Peyer's patch (tissue), 4 donors: Measurements from ENCODE around the gene SOX6. TPM values are rescaled to one million over a fixed set of nuclear protein-coding genes. Genes with fewer than 3 reads are reported as not detected.

ENCODE experiments used
- DNase-seq, 3 donors: peaks; one replicate each; pipeline ENCODE4 v3.0.0-alpha.2; 2017 to 2019
- H3K27ac ChIP-seq, 4 donors: fragments of 200-600 bp; sonication (generic); one replicate each; pipeline ENCODE4 v1.5.1; 2016 to 2019
- H3K27me3 ChIP-seq, 2 donors: fragments of 200-600 bp; sonication (generic); one replicate each; pipeline ENCODE4 v1.5.1; 2019
- H3K36me3 ChIP-seq, 3 donors: fragments of 200-600 bp; sonication (generic); one replicate each; pipeline ENCODE4 v1.5.1; 2016 to 2019
- H3K4me1 ChIP-seq, 4 donors: fragments of 200-600 bp; sonication (generic); one replicate each; pipeline ENCODE4 v1.5.1; 2016 to 2019
- H3K4me3 ChIP-seq, 4 donors: fragments of 200-600 bp; sonication (generic); 1 replicate in 3 of 4; 2 replicates in 1 of 4; pipeline ENCODE4 v1.5.1; 2016 to 2019; ENCODE audit warnings: mild to moderate bottlenecking in 1 of 4
- H3K9me3 ChIP-seq, 4 donors: fragments of 200-600 bp; sonication (generic); one replicate each; pipeline ENCODE4 v1.5.1; 2016 to 2019; ENCODE audit warnings: mild to moderate bottlenecking in 1 of 4
- CTCF ChIP-seq, 6 experiments: fragments of 450-650 bp in 4 of 6; fragments of 200-600 bp in 2 of 6; sonication (generic) in 1 of 6; IDR thresholded peaks; one replicate each; pipeline ENCODE4 v1.5.1; 2017 to 2019; ENCODE audit warnings: antibody characterized with exemption in 6 of 6, mild to moderate bottlenecking in 3 of 6, moderate library complexity in 1 of 6
- POLR2A ChIP-seq, 2 donors: fragments of 450-650 bp; IDR thresholded peaks; one replicate each; pipeline ENCODE4 v1.5.1; 2017; ENCODE audit warnings: antibody characterized with exemption in 2 of 2, mild to moderate bottlenecking in 2 of 2, moderate library complexity in 2 of 2
- total RNA-seq, 4 donors: library from RNA; depleted of rRNA; stranded (reverse); fragments of >200 nt; gene quantifications; one replicate each; pipeline ENCODE4 v1.1.0, GENCODE V29; 2016

Gene SOX6
- total RNA-seq, 4 donors from 2014 or later, result 144 to 205 (median 161) TPM

DNA sequence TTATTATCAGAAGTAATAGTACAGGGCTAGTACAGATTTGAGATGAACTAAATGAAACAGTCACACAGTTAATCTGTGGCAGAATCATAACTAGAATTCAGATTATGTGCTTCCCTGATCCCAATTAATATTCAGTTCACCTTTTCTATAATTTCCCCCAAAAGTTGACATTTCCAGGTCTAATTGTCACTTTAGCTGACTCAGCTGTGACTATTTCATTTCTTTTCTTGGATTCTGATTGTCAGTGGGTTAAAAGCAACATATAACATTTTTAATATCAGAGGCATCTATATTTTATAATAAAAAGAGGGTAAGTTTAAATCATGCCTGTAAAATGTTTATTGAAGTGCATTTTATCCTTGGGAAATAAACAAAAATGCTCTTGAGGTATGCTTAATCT is 28.8 kb upstream of the SOX6 start:
- Histone ChIP-seq H3K9me3 (no peaks in the 10 kb centered on the region), H3K27ac (no peak overlapping the region), H3K36me3 (no peaks in the 10 kb centered on the region), H3K27me3 (no peaks in the 10 kb centered on the region), H3K4me1 (no peaks in the 10 kb centered on the region), H3K4me3 (no peak overlapping the region)
- no peak for TF ChIP-seq CTCF (IDR thresholded peaks at IDR 0.05)
- TF ChIP-seq POLR2A (IDR thresholded peaks at IDR 0.05), result no peak
- DNase-seq, result no peak

- Histone ChIP-seq H3K4me1 (no peaks in the 10 kb centered on the region), H3K27me3 (no peaks in the 10 kb centered on the region), H3K36me3 (no peaks in the 10 kb centered on the region), H3K4me3 (no peak overlapping the region), H3K27ac (no peak overlapping the region), H3K9me3 (no peaks in the 10 kb centered on the region)
- TF ChIP-seq CTCF (IDR thresholded peaks at IDR 0.05) (no peak), POLR2A (IDR thresholded peaks at IDR 0.05) (no peak)
- no peak for DNase-seq
These were observed 26.5 kb upstream of the SOX6 start for GRCh38 chr11:16382638-16383380.

DNA sequence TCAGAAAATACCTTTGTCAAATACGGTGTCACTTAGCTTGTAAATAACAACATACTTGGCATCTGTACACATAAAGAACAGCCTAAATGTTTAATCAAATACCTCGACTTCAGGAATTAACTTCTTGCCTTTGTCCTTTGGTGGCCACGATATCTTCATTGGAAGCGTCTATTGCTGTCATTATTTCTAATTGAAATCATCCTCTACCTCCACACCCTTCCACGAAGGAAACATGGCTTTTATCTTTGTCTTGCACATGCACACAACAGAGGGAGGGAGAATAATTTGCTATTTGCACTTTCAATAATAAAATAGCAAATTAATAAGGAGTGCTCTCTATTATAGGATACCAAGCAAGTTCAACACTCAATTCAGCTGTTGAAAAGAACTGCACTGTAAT is 25.8 kb upstream of the SOX6 start:
- H3K4me3 ChIP-seq, result no peak overlapping the region
- TF ChIP-seq POLR2A (IDR thresholded peaks at IDR 0.05), result no peak
- TF ChIP-seq CTCF (IDR thresholded peaks at IDR 0.05), result no peak
- no peak for DNase-seq
- H3K9me3 ChIP-seq, result no peaks in the 10 kb centered on the region
- no peak overlapping the region for H3K27ac ChIP-seq
- no peaks in the 10 kb centered on the region for H3K4me1 ChIP-seq
- no peaks in the 10 kb centered on the region for H3K27me3 ChIP-seq
- no peaks in the 10 kb centered on the region for H3K36me3 ChIP-seq

GRCh38 chr11:16380941-16381568 is 24.7 kb upstream of the SOX6 start:
- H3K9me3 ChIP-seq, result no peaks in the 10 kb centered on the region
- TF ChIP-seq CTCF (IDR thresholded peaks at IDR 0.05) (no peak), POLR2A (IDR thresholded peaks at IDR 0.05) (no peak)
- H3K36me3 ChIP-seq, result no peaks in the 10 kb centered on the region
- H3K27me3 ChIP-seq, result no peaks in the 10 kb centered on the region
- no peak for DNase-seq
- no peak overlapping the region for H3K27ac ChIP-seq
- H3K4me3 ChIP-seq, result no peak overlapping the region
- no peaks in the 10 kb centered on the region for H3K4me1 ChIP-seq

GRCh38 chr11:16378906-16379305 is 22.6 kb upstream of the SOX6 start:
- Histone ChIP-seq H3K9me3 (no peaks in the 10 kb centered on the region), H3K27ac (no peak overlapping the region), H3K4me3 (no peak overlapping the region), H3K36me3 (no peaks in the 10 kb centered on the region), H3K27me3 (no peaks in the 10 kb centered on the region), H3K4me1 (no peaks in the 10 kb centered on the region)
- TF ChIP-seq CTCF (IDR thresholded peaks at IDR 0.05) (no peak), POLR2A (IDR thresholded peaks at IDR 0.05) (no peak)
- no peak for DNase-seq
